GM23248 (cell line): ENCODE results near the gene PIM3. TPM values are rescaled to one million over a fixed set of nuclear protein-coding genes. Genes with fewer than 3 reads are reported as not detected.

ENCODE experiments used
- DNase-seq: peaks from one replicate; pipeline ENCODE4 v3.0.0-alpha.2; 2015
- H2AFZ ChIP-seq: fragments of 200-600 bp; sonication (generic); 2 replicates; pipeline ENCODE4 v1.6.1; 2016; ENCODE audit warnings: antibody characterized with exemption
- H3F3A ChIP-seq: fragments of 200-600 bp; sonication (generic); 2 replicates; pipeline ENCODE4 v1.6.1; 2016; ENCODE audit warnings: mild to moderate bottlenecking, antibody characterized with exemption, mixed run types; ENCODE audit not compliant: insufficient read depth
- H3K27ac ChIP-seq: fragments of 200-600 bp; sonication (generic); 2 replicates; pipeline ENCODE4 v1.5.1; 2016; ENCODE audit warnings: mild to moderate bottlenecking
- H3K27me3 ChIP-seq: fragments of 200-600 bp; sonication (generic); replicated peaks from 2 replicates; pipeline ENCODE4 v1.6.1; 2016; ENCODE audit warnings: mild to moderate bottlenecking; ENCODE audit not compliant: insufficient read depth
- H3K36me3 ChIP-seq: fragments of 200-600 bp; sonication (generic); 2 replicates; pipeline ENCODE4 v1.6.1; 2016; ENCODE audit warnings: low read depth, mild to moderate bottlenecking
- H3K4me1 ChIP-seq: fragments of 200-600 bp; sonication (generic); 2 replicates; pipeline ENCODE4 v1.6.1; 2016; ENCODE audit warnings: mild to moderate bottlenecking; ENCODE audit not compliant: insufficient read depth
- H3K4me2 ChIP-seq: fragments of 200-600 bp; sonication (generic); one replicate; pipeline ENCODE4 v1.6.1; 2016; ENCODE audit warnings: mild to moderate bottlenecking; ENCODE audit not compliant: unreplicated experiment
- H3K4me3 ChIP-seq: fragments of 200-600 bp; sonication (generic); 2 replicates; pipeline ENCODE4 v1.5.1; 2016; ENCODE audit warnings: mild to moderate bottlenecking
- H3K79me2 ChIP-seq: fragments of 200-600 bp; sonication (generic); 2 replicates; pipeline ENCODE4 v1.6.1; 2016; ENCODE audit warnings: mild to moderate bottlenecking; ENCODE audit not compliant: insufficient read depth
- H3K9ac ChIP-seq: fragments of 200-600 bp; sonication (generic); 2 replicates; pipeline ENCODE4 v1.6.1; 2016; ENCODE audit warnings: mild to moderate bottlenecking
- H3K9me2 ChIP-seq: fragments of 200-600 bp; sonication (generic); 2 replicates; pipeline ENCODE4 v1.6.1; 2016; ENCODE audit warnings: mixed run types, mild to moderate bottlenecking, moderate library complexity; ENCODE audit not compliant: insufficient read depth
- H3K9me3 ChIP-seq: fragments of 200-600 bp; sonication (generic); one replicate; pipeline ENCODE4 v1.6.1; 2017; ENCODE audit warnings: low read depth
- H4K20me1 ChIP-seq: fragments of 200-600 bp; sonication (generic); 2 replicates; pipeline ENCODE4 v1.6.0; 2016; ENCODE audit not compliant: insufficient read depth
- EZH2 ChIP-seq: fragments of 200-600 bp; sonication (generic); IDR thresholded peaks from 2 replicates; pipeline ENCODE4 v1.6.1; 2018; ENCODE audit warnings: antibody characterized with exemption, mild to moderate bottlenecking; ENCODE audit not compliant: insufficient read depth, poor library complexity, severe bottlenecking
- EZH2phosphoT487 ChIP-seq: fragments of 200-600 bp; sonication (generic); IDR thresholded peaks from 2 replicates; pipeline ENCODE4 v1.6.1; 2018; ENCODE audit warnings: antibody characterized with exemption, moderate library complexity, mild to moderate bottlenecking, low read depth; ENCODE audit not compliant: insufficient read depth
- WGBS, 2 experiments: methylation state at CpG; one replicate each; pipeline ENCODE4 v1.1.6; 2015 to 2017; ENCODE audit warnings: low lambda C conversion rate in 2 of 2, low coverage in 1 of 2; ENCODE audit errors: missing lambda C conversion rate in 2 of 2; 5-methylcytosine and 5-hydroxymethylcytosine counted together
- in situ Hi-C: fragments of 300-500 bp; cut with MboI; formaldehyde crosslinking; loops from 2 replicates; pipeline ENCODE4 v1.15.0; 2020
- polyA plus RNA-seq: library from polyadenylated mRNA; unstranded; fragments of >200 nt; fragmentation: Nextera tagmentation; extraction: Ambion mirVana; gene quantifications from 2 replicates; pipeline ENCODE4 v1.2.1, GENCODE V29; 2016
- total RNA-seq: library from RNA; depleted of rRNA; stranded (reverse); fragments of >200 nt; shearing (Covaris generic); gene quantifications from 2 replicates; pipeline ENCODE4 v1.2.3, GENCODE V29; 2014

PIM3 gene
- total and polyA plus RNA-seq, 2 experiments from 2014 or later: 10.8 to 16.2 TPM

- H2AFZ ChIP-seq: no peak overlapping the region
- no peak overlapping the region for H3K27ac ChIP-seq
- no peaks in the 10 kb centered on the region for H3K9me3 ChIP-seq
- WGBS, 2 experiments: 83 to 91% methylated on average over 6 of the region's 6 CpGs
- H4K20me1 ChIP-seq: no peaks in the 10 kb centered on the region
- TF ChIP-seq EZH2phosphoT487 (no peak), EZH2 (no peak)
- peaks cover 6% of the 10 kb centered on the region for H3K4me1 ChIP-seq
- H3F3A ChIP-seq: no peaks in the 10 kb centered on the region
- H3K79me2 ChIP-seq: no peaks in the 10 kb centered on the region
- no peaks in the 10 kb centered on the region for H3K36me3 ChIP-seq
- in situ Hi-C loops: no loop called here
- H3K4me2 ChIP-seq: no peak overlapping the region
- no peaks in the 10 kb centered on the region for H3K27me3 ChIP-seq
- H3K9me2 ChIP-seq: no peaks in the 10 kb centered on the region
- H3K4me3 ChIP-seq: no peak overlapping the region
- no peak overlapping the region for H3K9ac ChIP-seq
- no peak for DNase-seq
Measured at GRCh38 chr22:49947296-49947622, 13.3 kb upstream of the PIM3 start.

GRCh38 chr22:49948116-49948957, 12.2 kb upstream of the PIM3 start:
- H3K4me1 ChIP-seq: peaks cover 11% of the 10 kb centered on the region
- no peak overlapping the region for H3K27ac ChIP-seq
- no peak overlapping the region for H3K4me3 ChIP-seq
- no peaks in the 10 kb centered on the region for H3K9me3 ChIP-seq
- H3K9me2 ChIP-seq: no peaks in the 10 kb centered on the region
- H2AFZ ChIP-seq: no peak overlapping the region
- TF ChIP-seq EZH2: no peak
- TF ChIP-seq EZH2phosphoT487: no peak
- no peaks in the 10 kb centered on the region for H3K27me3 ChIP-seq
- WGBS, 2 experiments: 65 to 73% methylated on average over 18 to 20 of the region's 23 CpGs
- H3K9ac ChIP-seq: no peak overlapping the region
- no peaks in the 10 kb centered on the region for H3F3A ChIP-seq
- no peak overlapping the region for H3K4me2 ChIP-seq
- no peaks in the 10 kb centered on the region for H3K79me2 ChIP-seq
- no peaks in the 10 kb centered on the region for H3K36me3 ChIP-seq
- no peak for DNase-seq
- no peaks in the 10 kb centered on the region for H4K20me1 ChIP-seq
- in situ Hi-C loops: no loop called here

- H3K27me3 ChIP-seq: no peaks in the 10 kb centered on the region
- H3K79me2 ChIP-seq: no peaks in the 10 kb centered on the region
- in situ Hi-C loops: no loop called here
- DNase-seq: no peak
- no peak overlapping the region for H3K4me3 ChIP-seq
- H3K4me1 ChIP-seq: peaks cover 11% of the 10 kb centered on the region
- H3K9me3 ChIP-seq: no peaks in the 10 kb centered on the region
- H3K27ac ChIP-seq: no peak overlapping the region
- H2AFZ ChIP-seq: no peak overlapping the region
- H4K20me1 ChIP-seq: no peaks in the 10 kb centered on the region
- H3K4me2 ChIP-seq: no peak overlapping the region
- no peaks in the 10 kb centered on the region for H3K36me3 ChIP-seq
- TF ChIP-seq EZH2: no peak
- no peak for TF ChIP-seq EZH2phosphoT487
- H3K9ac ChIP-seq: no peak overlapping the region
- no peaks in the 10 kb centered on the region for H3F3A ChIP-seq
- WGBS, 2 experiments: 75 to 76% methylated on average over 24 to 35 of the region's 42 CpGs
- H3K9me2 ChIP-seq: no peaks in the 10 kb centered on the region
Measured at GRCh38 chr22:49948958-49949913, 11.3 kb upstream of the PIM3 start.

DNA sequence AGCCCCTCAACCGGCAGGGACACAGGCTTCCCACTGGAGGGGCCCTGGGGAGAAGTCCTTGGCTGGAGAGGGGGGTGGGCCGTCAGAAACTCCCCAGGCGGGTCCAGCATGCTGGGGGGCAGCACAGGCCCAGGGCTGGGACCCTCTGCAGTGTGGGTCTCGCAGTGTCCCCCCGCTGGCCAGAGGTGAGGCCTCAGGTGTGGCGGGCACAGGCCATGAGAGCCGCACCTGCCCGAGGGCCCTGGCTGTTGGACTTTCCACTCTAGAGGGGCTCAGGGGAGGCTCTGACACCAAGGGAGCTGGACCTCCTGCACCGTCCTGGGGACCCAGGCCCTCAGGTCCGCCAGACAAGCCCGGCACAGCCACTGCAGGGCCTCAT, 10.7 kb upstream of the PIM3 start:
- no peaks in the 10 kb centered on the region for H4K20me1 ChIP-seq
- H3K9me3 ChIP-seq: no peaks in the 10 kb centered on the region
- H3K36me3 ChIP-seq: no peaks in the 10 kb centered on the region
- no peak overlapping the region for H3K27ac ChIP-seq
- H3K4me3 ChIP-seq: no peak overlapping the region
- no peak overlapping the region for H2AFZ ChIP-seq
- 74 to 78% methylated on average over 11 of the region's 11 CpGs for WGBS, 2 experiments
- H3F3A ChIP-seq: no peaks in the 10 kb centered on the region
- H3K9ac ChIP-seq: no peak overlapping the region
- in situ Hi-C loops: no loop called here
- H3K27me3 ChIP-seq: no peaks in the 10 kb centered on the region
- H3K4me2 ChIP-seq: no peak overlapping the region
- H3K4me1 ChIP-seq: peaks cover 11% of the 10 kb centered on the region
- no peak for DNase-seq
- no peaks in the 10 kb centered on the region for H3K9me2 ChIP-seq
- no peak for TF ChIP-seq EZH2
- TF ChIP-seq EZH2phosphoT487: no peak
- no peaks in the 10 kb centered on the region for H3K79me2 ChIP-seq
